Common myeloid progenitor, CD34-positive (primary cell): ENCODE data around the gene CLIP2.

Experiments
- CTCF ChIA-PET: fragments of 350-600 bp; sonication (Branson Sonifier 250); formaldehyde crosslinking; loops from one replicate; lab custom pipeline; 2021; ENCODE audit warnings: antibody characterized with exemption; lab: Charles Lee
- POLR2A ChIA-PET: fragments of 350-600 bp; sonication (Branson Sonifier 250); formaldehyde crosslinking; loops from one replicate; lab custom pipeline; 2021; ENCODE audit warnings: antibody characterized with exemption; lab: Charles Lee
- DNase-seq, 3 donors: peaks; one replicate each; pipeline versions ENCODE4 v3.0.0 to v3.0.0-alpha.2; 2013
- H3K27ac ChIP-seq, 2 experiments: 1 replicate in 1 of 2; 2 replicates in 1 of 2; pipeline ENCODE4 v1.7.0; 2013; ENCODE audit warnings: inconsistent platforms in 2 of 2, low read length in 2 of 2, mild to moderate bottlenecking in 2 of 2, low read depth in 1 of 2, moderate library complexity in 1 of 2; ENCODE audit not compliant: severe bottlenecking in 2 of 2, insufficient read depth in 1 of 2, poor library complexity in 1 of 2
- H3K27me3 ChIP-seq, 5 experiments: replicated peaks in 2 of 5; 1 replicate in 3 of 5; 2 replicates in 2 of 5; pipeline versions ENCODE4 v1.6.1 to v1.7.0; 2013; ENCODE audit warnings: low read length in 4 of 5, mild to moderate bottlenecking in 2 of 5, moderate library complexity in 2 of 5, inconsistent platforms in 1 of 5; ENCODE audit not compliant: insufficient read depth in 5 of 5, control insufficient read depth in 4 of 5
- H3K36me3 ChIP-seq, 4 experiments: 1 replicate in 2 of 4; 2 replicates in 2 of 4; pipeline versions ENCODE4 v1.6.1 to v1.7.0; 2013; ENCODE audit warnings: low read length in 3 of 4, control low read depth in 1 of 4, mild to moderate bottlenecking in 1 of 4; ENCODE audit not compliant: control insufficient read depth in 4 of 4, insufficient read depth in 4 of 4
- H3K4me1 ChIP-seq, 4 experiments: 1 replicate in 3 of 4; 2 replicates in 1 of 4; pipeline versions ENCODE4 v1.6.1 to v1.7.1; 2013; ENCODE audit warnings: low read length in 3 of 4, mild to moderate bottlenecking in 3 of 4, control low read depth in 1 of 4, inconsistent platforms in 1 of 4, moderate library complexity in 1 of 4; ENCODE audit not compliant: control insufficient read depth in 4 of 4, insufficient read depth in 4 of 4; ENCODE audit errors: control extremely low read depth in 1 of 4
- H3K4me3 ChIP-seq, 7 experiments: 1 replicate in 4 of 7; 2 replicates in 3 of 7; pipeline versions ENCODE4 v1.5.1 to v1.7.0; 2013; ENCODE audit warnings: mild to moderate bottlenecking in 7 of 7, low read length in 6 of 7, moderate library complexity in 6 of 7, inconsistent platforms in 2 of 7, low read depth in 2 of 7, control low read depth in 1 of 7; ENCODE audit not compliant: insufficient read depth in 4 of 7, control insufficient read depth in 1 of 7; ENCODE audit errors: extremely low read depth in 1 of 7
- H3K9me3 ChIP-seq, 5 experiments: 1 replicate in 4 of 5; 2 replicates in 1 of 5; pipeline versions ENCODE4 v1.6.1 to v1.7.1; 2013; ENCODE audit warnings: low read length in 4 of 5, mild to moderate bottlenecking in 2 of 5, inconsistent platforms in 1 of 5, low read depth in 1 of 5, moderate library complexity in 1 of 5; ENCODE audit not compliant: control insufficient read depth in 4 of 5, insufficient read depth in 2 of 5; ENCODE audit errors: control extremely low read depth in 1 of 5
- WGBS: methylation state at CpG from one replicate; pipeline ENCODE4 v1.1.5; 2013; ENCODE audit not compliant: insufficient coverage; 5-methylcytosine and 5-hydroxymethylcytosine counted together

Gene CLIP2

GRCh38 chr7:74356589-74357315 is 67.5 kb downstream of the CLIP2 start:
- H3K9me3 ChIP-seq: peaks cover 0 to 10% (median 5%) of the 10 kb centered on the region in 5 experiments
- CTCF ChIA-PET: interaction anchor here (0.7 to 1.1 kb wide), 3 partner anchors 16 to 156 kb away, joined by 3 read pairs; no protein-coding TSS in a partner anchor

GRCh38 chr7:74360008-74360407 is 70.8 kb downstream of the CLIP2 start:
- CTCF ChIA-PET: no interaction called here
- no peak for DNase-seq
- H3K36me3 ChIP-seq: peaks cover 15 to 76% (median 51%) of the 10 kb centered on the region in 4 experiments
- no peaks in the 10 kb centered on the region for H3K4me1 ChIP-seq
- H3K27ac ChIP-seq: no peak overlapping the region
- no peak overlapping the region for H3K4me3 ChIP-seq
- POLR2A ChIA-PET: no interaction called here
- 99% methylated on average over 10 of the region's 11 CpGs for WGBS
- H3K27me3 ChIP-seq: no peaks in the 10 kb centered on the region
- peaks cover 0 to 10% (median 5%) of the 10 kb centered on the region in 5 experiments for H3K9me3 ChIP-seq

More at GRCh38 chr7:74356589-74357315, 67.5 kb downstream of the CLIP2 start:
- 97% methylated on average over 4 of the region's 10 CpGs for WGBS
- no peak for DNase-seq
- Histone ChIP-seq H3K4me1 (peaks cover 0 to 2% (median 0%) of the 10 kb centered on the region in 4 experiments), H3K27me3 (no peaks in the 10 kb centered on the region), H3K36me3 (peaks cover 21 to 64% (median 45%) of the 10 kb centered on the region in 4 experiments), H3K4me3 (no peak overlapping the region), H3K27ac (no peak overlapping the region)
- POLR2A ChIA-PET: no interaction called here

- Histone ChIP-seq H3K4me3 (no peak overlapping the region), H3K36me3 (peaks cover 4 to 70% (median 41%) of the 10 kb centered on the region in 4 experiments), H3K4me1 (no peaks in the 10 kb centered on the region), H3K9me3 (no peaks in the 10 kb centered on the region), H3K27me3 (no peaks in the 10 kb centered on the region), H3K27ac (peak overlapping the region in 1 of 2 experiments; percentile 61)
- WGBS: 100% methylated on average over 1 of the region's 6 CpGs
- peak; percentile 22 to 68 (median 59) for DNase-seq
- ChIA-PET CTCF (interaction anchor here (0.6 to 1.5 kb wide), 3 partner anchors 26 to 157 kb away, joined by 3 to 4 read pairs (median 3); no protein-coding TSS in a partner anchor), POLR2A (no interaction called here)
These were observed 73.1 kb downstream of the CLIP2 start for GRCh38 chr7:74362266-74362665.

GRCh38 chr7:74364061-74364460 is 74.9 kb downstream of the CLIP2 start:
- CTCF ChIA-PET: interaction anchor here (1.0 kb wide), 1 partner anchor 12 kb away, joined by 5 read pairs; no protein-coding TSS in a partner anchor
- POLR2A ChIA-PET: no interaction called here
- Histone ChIP-seq H3K4me3 (no peak overlapping the region), H3K27ac (no peak overlapping the region), H3K9me3 (no peaks in the 10 kb centered on the region), H3K36me3 (peaks cover 4 to 69% (median 39%) of the 10 kb centered on the region in 4 experiments), H3K4me1 (no peaks in the 10 kb centered on the region), H3K27me3 (no peaks in the 10 kb centered on the region)
- 96% methylated on average over 4 of the region's 7 CpGs for WGBS
- peak in 1 of 3 donors; percentile 7 for DNase-seq

- Histone ChIP-seq H3K27me3 (no peaks in the 10 kb centered on the region), H3K27ac (no peak overlapping the region), H3K36me3 (peaks cover 0 to 59% (median 30%) of the 10 kb centered on the region in 4 experiments), H3K9me3 (no peaks in the 10 kb centered on the region), H3K4me3 (no peak overlapping the region), H3K4me1 (no peaks in the 10 kb centered on the region)
- CTCF ChIA-PET: interaction anchor here (1.4 kb wide), 1 partner anchor 9 kb away, joined by 3 read pairs; no protein-coding TSS in a partner anchor
- POLR2A ChIA-PET: interaction anchor here (0.6 kb wide), 1 partner anchor 13 kb away, joined by 3 read pairs; no protein-coding TSS in a partner anchor
- DNase-seq: peak in 2 of 3 donors; percentile 11 to 22
- WGBS: 91% methylated on average over 8 of the region's 10 CpGs
These were observed 76.3 kb downstream of the CLIP2 start for GRCh38 chr7:74365322-74366022.

GRCh38 chr7:74371381-74372341 is 82.5 kb downstream of the CLIP2 start:
- Histone ChIP-seq H3K9me3 (no peaks in the 10 kb centered on the region), H3K27ac (no peak overlapping the region), H3K4me3 (no peak overlapping the region), H3K36me3 (peaks cover 0 to 27% (median 14%) of the 10 kb centered on the region in 4 experiments), H3K27me3 (no peaks in the 10 kb centered on the region), H3K4me1 (peaks cover 0 to 5% (median under 1%) of the 10 kb centered on the region in 4 experiments)
- peak in 1 of 3 donors; percentile 5 for DNase-seq
- POLR2A ChIA-PET: no interaction called here
- CTCF ChIA-PET: interaction anchor here (1.0 to 1.3 kb wide), 3 partner anchors 24 to 81 kb away, joined by 3 to 4 read pairs (median 3); no protein-coding TSS in a partner anchor
- 84% methylated on average over 10 of the region's 13 CpGs for WGBS
